Aorta (tissue), 5 donors: ENCODE data around the gene SNAI3. TPM values are rescaled to one million over a fixed set of nuclear protein-coding genes. Genes with fewer than 3 reads are reported as not detected.
A peak's percentile ranks its signal among the peaks of the same experiment; 100 is the strongest.

Experiments
- ATAC-seq: fragments of 200-7000 bp; cut with Tn5 transposase; one replicate; pipeline ENCODE4 v1.9.1; 2022; ENCODE audit warnings: moderate library complexity; ENCODE audit not compliant: low FRiP score
- DNase-seq, 2 donors: peaks; one replicate each; pipeline ENCODE4 v3.0.0-alpha.2; 2020
- H3K27ac ChIP-seq, 2 donors: one replicate each; pipeline ENCODE4 v1.5.1; 2013; ENCODE audit warnings: low read length in 2 of 2, mild to moderate bottlenecking in 2 of 2, moderate library complexity in 2 of 2, control low read depth in 1 of 2, inconsistent platforms in 1 of 2, low read depth in 1 of 2
- H3K27me3 ChIP-seq, 2 donors: one replicate each; pipeline ENCODE4 v1.6.1; 2013; ENCODE audit warnings: control low read depth in 1 of 2, low read length in 1 of 2, mild to moderate bottlenecking in 1 of 2, moderate library complexity in 1 of 2; ENCODE audit not compliant: insufficient read depth in 2 of 2, control insufficient read depth in 1 of 2
- H3K36me3 ChIP-seq, 2 donors: one replicate each; pipeline ENCODE4 v1.6.1; 2013; ENCODE audit warnings: control low read depth in 1 of 2, low read length in 1 of 2, mild to moderate bottlenecking in 1 of 2; ENCODE audit not compliant: insufficient read depth in 2 of 2, control insufficient read depth in 1 of 2
- H3K4me1 ChIP-seq, 2 donors: one replicate each; pipeline ENCODE4 v1.6.1; 2013; ENCODE audit warnings: low read length in 2 of 2, control low read depth in 1 of 2, mild to moderate bottlenecking in 1 of 2, moderate library complexity in 1 of 2; ENCODE audit not compliant: insufficient read depth in 2 of 2, control insufficient read depth in 1 of 2
- H3K4me3 ChIP-seq, 2 donors: one replicate each; pipeline ENCODE4 v1.5.1; 2013; ENCODE audit warnings: low read length in 2 of 2, control low read depth in 1 of 2, mild to moderate bottlenecking in 1 of 2
- H3K9me3 ChIP-seq: one replicate; pipeline ENCODE4 v1.6.1; 2013; ENCODE audit warnings: mild to moderate bottlenecking, low read length; ENCODE audit not compliant: control insufficient read depth
- WGBS, 2 donors: extraction: QIAGEN DNeasy Blood & Tissue Kit; methylation state at CpG; one replicate each; pipeline ENCODE4 v1.1.7; 2013; 5-methylcytosine and 5-hydroxymethylcytosine counted together
- intact Hi-C, 2 donors: fragments of 100-400 bp; cut with DNase I; formaldehyde crosslinking; loops; one replicate each; pipeline versions ENCODE4 v1.14.2 to v1.15.0; 2022
- polyA plus RNA-seq, 2 donors: library from polyadenylated mRNA; stranded (reverse); fragments of 200-250 nt; gene quantifications; one replicate each; pipeline ENCODE4 v1.2.3, GENCODE V29; 2013
- total RNA-seq, 2 donors: library from RNA; stranded (reverse); fragmentation: NEBNext Ultra II Directional; extraction: Animal tissue kit (Norgen Biotek cat#: 25700); gene quantifications; one replicate each; pipeline ENCODE4 v1.2.1, GENCODE V29; 2021
- donor health status: healthy with polysubstance abuse.
- donor health status: Bipolar disorder and iron deficiency.
- donor health status: DM: no; HTN: no; CAD: no.
- donor health status: DM: no; HTN: no; CAD: no.
- donor health status: DM: yes; HTN: yes; CAD: no.

SNAI3 gene
- total and polyA plus RNA-seq, 4 donors: 0.27 to 1.6 (median 0.71) TPM; not detected in 1

- WGBS, 2 donors: 74 to 77% methylated on average over 21 to 25 of the region's 25 CpGs
- H3K27me3 ChIP-seq: no peaks in the 10 kb centered on the region
- ATAC-seq (no peak), DNase-seq (no peak)
- no peaks in the 10 kb centered on the region for H3K4me1 ChIP-seq
- peaks cover 4 to 13% of the 10 kb centered on the region in 2 donors for H3K36me3 ChIP-seq
- H3K9me3 ChIP-seq: no peaks in the 10 kb centered on the region
- no peak overlapping the region for H3K27ac ChIP-seq
- no peak overlapping the region for H3K4me3 ChIP-seq
- intact Hi-C loops: no loop called here
Observed at GRCh38 chr16:88712362-88712979, 26.2 kb upstream of the SNAI3 start.

- Histone ChIP-seq H3K36me3 (peaks cover 4 to 12% of the 10 kb centered on the region in 2 donors), H3K27ac (no peak overlapping the region), H3K4me1 (no peaks in the 10 kb centered on the region), H3K4me3 (no peak overlapping the region), H3K9me3 (no peaks in the 10 kb centered on the region), H3K27me3 (no peaks in the 10 kb centered on the region)
- intact Hi-C loops: no loop called here
- WGBS, 2 donors: 84 to 85% methylated on average over 17 to 18 of the region's 18 CpGs
- no peak for DNase-seq
- no peak for ATAC-seq
Observed at GRCh38 chr16:88711750-88712340, 25.5 kb upstream of the SNAI3 start.

- no peak for DNase-seq
- Histone ChIP-seq H3K4me1 (no peaks in the 10 kb centered on the region), H3K36me3 (peaks cover 0 to 5% of the 10 kb centered on the region in 2 donors), H3K4me3 (no peak overlapping the region), H3K27ac (no peak overlapping the region), H3K27me3 (no peaks in the 10 kb centered on the region), H3K9me3 (no peaks in the 10 kb centered on the region)
- 75 to 77% methylated on average over 16 of the region's 16 CpGs for WGBS, 2 donors
- intact Hi-C loops: no loop called here
- no peak for ATAC-seq
Observed at GRCh38 chr16:88710556-88710955, 24.2 kb upstream of the SNAI3 start.

- peak overlapping the region in 1 of 2 donors; percentile 66 for H3K27ac ChIP-seq
- ATAC-seq: no peak
- no peaks in the 10 kb centered on the region for H3K9me3 ChIP-seq
- intact Hi-C loops: loop anchor here (2.0 to 5.0 kb wide), 3 partner anchors 45 to 136 kb away; partner anchors contain the start of genes ZC3H18 (in 2 of the 2) and MVD (in 1 of the 2)
- H3K4me1 ChIP-seq: peaks cover 0 to 4% of the 10 kb centered on the region in 2 donors
- no peaks in the 10 kb centered on the region for H3K27me3 ChIP-seq
- 37 to 39% methylated on average over 17 of the region's 17 CpGs for WGBS, 2 donors
- H3K4me3 ChIP-seq: peak overlapping the region; percentile 36 to 65
- no peak for DNase-seq
- no peaks in the 10 kb centered on the region for H3K36me3 ChIP-seq
Observed at GRCh38 chr16:88706965-88707826, 20.9 kb upstream of the SNAI3 start.

GRCh38 chr16:88706229-88706964 lies 20.1 kb upstream of the SNAI3 start, which contains the start of the genes CTU2 and RNF166:
CTU2 (plus strand) TSS chr16:88706503; CDS start chr16:88706531, 28 bp downstream.
RNF166 (minus strand) TSS chr16:88706408; CDS start chr16:88706325, 83 bp downstream.
- no peaks in the 10 kb centered on the region for H3K27me3 ChIP-seq
- peaks cover 0 to 4% of the 10 kb centered on the region in 2 donors for H3K4me1 ChIP-seq
- peak within 1 kb of the TSS in 1 of 2 donors; percentile 66 for H3K27ac ChIP-seq
- peak; percentile 95 to 98 for DNase-seq
- no peaks in the 10 kb centered on the region for H3K9me3 ChIP-seq
- intact Hi-C loops: loop anchor here (2.0 to 5.0 kb wide), 3 partner anchors 44 to 136 kb away; partner anchors contain the start of genes ZC3H18 (in 2 of the 2) and MVD (in 1 of the 2)
- peak; percentile 94 for ATAC-seq
- no peaks in the 10 kb centered on the region for H3K36me3 ChIP-seq
- peak within 1 kb of the TSS; percentile 65 to 87 for H3K4me3 ChIP-seq
- 0% methylated on average over 65 to 86 of the region's 86 CpGs for WGBS, 2 donors

GRCh38 chr16:88705801-88706228 lies 19.5 kb upstream of the SNAI3 start:
- Histone ChIP-seq H3K27ac (no peak overlapping the region), H3K27me3 (no peaks in the 10 kb centered on the region), H3K9me3 (no peaks in the 10 kb centered on the region), H3K4me1 (peaks cover 0 to 4% of the 10 kb centered on the region in 2 donors), H3K36me3 (no peaks in the 10 kb centered on the region), H3K4me3 (peak overlapping the region; percentile 65 to 87)
- ATAC-seq (no peak), DNase-seq (no peak)
- 0 to 1% methylated on average over 45 to 57 of the region's 57 CpGs for WGBS, 2 donors
- intact Hi-C loops: loop anchor here (2.0 to 5.0 kb wide), 3 partner anchors 44 to 135 kb away; partner anchors contain the start of genes ZC3H18 (in 2 of the 2) and MVD (in 1 of the 2)

GRCh38 chr16:88705076-88705684 lies 18.9 kb upstream of the SNAI3 start:
- Histone ChIP-seq H3K36me3 (no peaks in the 10 kb centered on the region), H3K27me3 (no peaks in the 10 kb centered on the region), H3K4me3 (peak overlapping the region; percentile 65 to 87), H3K4me1 (peaks cover 0 to 4% of the 10 kb centered on the region in 2 donors), H3K27ac (no peak overlapping the region), H3K9me3 (no peaks in the 10 kb centered on the region)
- 27 to 30% methylated on average over 9 of the region's 9 CpGs for WGBS, 2 donors
- DNase-seq (peak in 1 of 2 donors; percentile 81), ATAC-seq (no peak)
- intact Hi-C loops: loop anchor here (5.0 kb wide), 2 partner anchors 43 to 133 kb away; partner anchors contain the start of genes MVD (in 1 of the 2) and ZC3H18 (in 1 of the 2)
